ENCODE data around the gene ATP1A2. TPM values are rescaled to one million over a fixed set of nuclear protein-coding genes. Genes with fewer than 3 reads are reported as not detected.

The ATP1A2 gene
- 0.04 and 0.07 TPM in 2 replicates for total RNA-seq

DNA sequence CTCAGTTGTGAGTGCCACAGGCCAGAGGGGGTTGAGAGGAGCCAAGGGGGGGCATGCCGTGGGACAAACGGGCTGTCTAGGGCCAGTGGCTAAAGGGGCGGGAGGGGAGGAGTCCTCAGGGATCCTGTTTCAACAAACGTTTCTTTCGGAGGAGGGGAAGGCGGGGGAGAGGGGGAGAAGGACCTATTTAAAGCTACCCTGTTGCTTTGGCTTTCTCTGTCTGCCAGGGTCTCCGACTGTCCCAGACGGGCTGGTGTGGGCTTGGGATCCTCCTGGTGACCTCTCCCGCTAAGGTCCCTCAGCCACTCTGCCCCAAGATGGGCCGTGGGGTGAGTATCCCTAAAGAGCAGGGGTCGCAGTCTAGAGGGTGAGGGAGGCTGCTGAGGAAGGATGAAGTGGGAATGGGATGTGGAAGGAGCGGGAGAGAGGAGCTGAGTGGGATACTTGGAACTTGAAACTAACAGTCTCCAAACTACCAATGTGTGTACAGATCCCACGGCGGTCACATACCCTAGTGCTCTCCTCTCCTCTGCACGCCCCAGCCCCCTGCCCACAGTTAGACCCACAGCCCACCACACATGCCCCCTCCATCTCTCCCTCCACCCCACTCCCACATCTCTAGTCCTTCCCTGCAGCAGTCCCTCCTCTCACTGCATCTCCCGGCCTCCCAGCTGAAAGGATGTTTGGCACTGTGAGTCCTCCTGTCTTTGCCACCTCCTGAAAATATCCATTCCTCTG, at the start of gene ATP1A2:
Gene ATP1A2, plus strand, starts transcription at position 215 of the 738 bp plus-strand sequence. Its CDS starts 103 bp downstream, at position 318.
- Histone ChIP-seq H3K27me3 (ENCODE audit: control insufficient read depth, insufficient read depth, low read length) (peaks cover 33% of the 10 kb centered on the region), H3K4me3 (ENCODE audit: low read depth, low read length) (no peak within 1 kb of the TSS), H3K36me3 (ENCODE audit: control insufficient read depth, insufficient read depth, low read length) (no peaks in the 10 kb centered on the region)
- TF ChIP-seq, protein P1, sequence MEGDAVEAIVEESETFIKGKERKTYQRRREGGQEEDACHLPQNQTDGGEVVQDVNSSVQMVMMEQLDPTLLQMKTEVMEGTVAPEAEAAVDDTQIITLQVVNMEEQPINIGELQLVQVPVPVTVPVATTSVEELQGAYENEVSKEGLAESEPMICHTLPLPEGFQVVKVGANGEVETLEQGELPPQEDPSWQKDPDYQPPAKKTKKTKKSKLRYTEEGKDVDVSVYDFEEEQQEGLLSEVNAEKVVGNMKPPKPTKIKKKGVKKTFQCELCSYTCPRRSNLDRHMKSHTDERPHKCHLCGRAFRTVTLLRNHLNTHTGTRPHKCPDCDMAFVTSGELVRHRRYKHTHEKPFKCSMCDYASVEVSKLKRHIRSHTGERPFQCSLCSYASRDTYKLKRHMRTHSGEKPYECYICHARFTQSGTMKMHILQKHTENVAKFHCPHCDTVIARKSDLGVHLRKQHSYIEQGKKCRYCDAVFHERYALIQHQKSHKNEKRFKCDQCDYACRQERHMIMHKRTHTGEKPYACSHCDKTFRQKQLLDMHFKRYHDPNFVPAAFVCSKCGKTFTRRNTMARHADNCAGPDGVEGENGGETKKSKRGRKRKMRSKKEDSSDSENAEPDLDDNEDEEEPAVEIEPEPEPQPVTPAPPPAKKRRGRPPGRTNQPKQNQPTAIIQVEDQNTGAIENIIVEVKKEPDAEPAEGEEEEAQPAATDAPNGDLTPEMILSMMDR (IDR thresholded peaks at IDR 0.05; ENCODE audit: insufficient read depth, low read length, poor library complexity, severe bottlenecking): no peak
- no peak for DNase-seq (ENCODE audit: low read depth)

DNA sequence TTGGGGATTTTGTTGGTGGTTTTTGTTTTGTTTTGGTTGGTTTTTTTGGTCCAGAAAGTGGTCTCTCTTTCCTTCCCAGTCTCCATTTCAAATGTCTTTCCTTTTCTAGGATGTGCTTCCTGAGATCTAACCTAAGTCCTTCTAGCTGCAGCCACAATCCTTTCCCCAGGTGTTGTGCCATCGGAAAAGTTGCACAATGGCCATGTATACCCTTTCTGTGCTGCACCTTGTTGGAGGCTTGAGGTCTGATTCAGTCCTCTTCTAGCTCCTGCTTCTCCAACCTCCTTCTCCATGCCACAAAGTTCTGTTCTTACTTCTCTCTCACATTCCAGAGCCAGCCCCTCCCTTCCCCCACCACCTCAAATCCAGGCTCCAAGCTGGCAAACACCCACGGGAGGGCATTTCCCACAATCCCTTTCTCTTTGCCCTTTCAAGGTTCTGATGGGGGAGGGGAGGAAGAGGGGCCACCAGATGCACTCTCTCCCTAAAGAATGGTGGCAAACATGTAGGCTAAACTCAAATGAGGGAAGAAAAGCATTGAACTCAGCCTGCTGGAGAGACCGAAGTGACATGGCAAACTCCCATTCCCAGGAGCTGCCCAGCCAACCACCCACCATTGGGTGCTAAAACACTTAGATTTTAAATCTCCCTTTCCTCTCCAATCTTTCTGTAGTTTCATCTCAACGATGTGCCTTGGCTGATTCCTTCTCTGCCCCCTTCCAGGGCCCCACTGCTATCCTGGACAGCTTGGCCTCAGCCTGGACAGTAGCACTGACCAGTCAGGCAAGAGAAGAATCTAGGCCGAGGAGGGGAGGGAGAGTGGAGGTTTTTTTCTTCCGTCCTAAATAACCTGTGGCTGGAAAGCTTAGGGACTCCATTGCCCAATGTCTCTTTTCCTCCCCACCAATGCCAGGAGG, 48.5 kb upstream of the ATP1A2 start:
- TF ChIP-seq, protein P1 (IDR thresholded peaks at IDR 0.05; ENCODE audit: insufficient read depth, low read length, poor library complexity, severe bottlenecking): no peak
- Histone ChIP-seq H3K4me3 (ENCODE audit: low read depth, low read length) (no peak overlapping the region), H3K27me3 (ENCODE audit: control insufficient read depth, insufficient read depth, low read length) (peaks cover 53% of the 10 kb centered on the region), H3K36me3 (ENCODE audit: control insufficient read depth, insufficient read depth, low read length) (no peaks in the 10 kb centered on the region)
- no peak for DNase-seq (ENCODE audit: low read depth)

DNA sequence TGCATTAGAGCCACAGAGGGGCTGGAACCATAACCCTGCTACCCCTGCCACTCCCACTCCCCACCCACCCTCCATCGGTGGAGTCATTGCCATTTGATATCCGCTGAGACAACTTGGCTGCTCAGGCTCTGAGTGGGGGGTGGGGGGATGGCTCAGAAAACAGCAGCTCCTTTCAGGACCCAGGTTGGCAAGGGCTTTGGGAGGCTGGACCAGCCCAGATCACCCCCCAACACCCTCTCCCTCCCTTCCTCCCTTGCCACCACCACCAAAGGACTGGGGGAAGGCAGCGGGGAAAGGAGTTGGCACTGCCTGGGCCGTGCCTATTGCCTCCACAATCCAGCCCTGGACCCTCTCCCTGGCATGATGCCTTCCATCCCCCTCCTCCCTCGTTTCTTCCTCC, 47.3 kb upstream of the ATP1A2 start:
- TF ChIP-seq, protein P1 (IDR thresholded peaks at IDR 0.05; ENCODE audit: insufficient read depth, low read length, poor library complexity, severe bottlenecking): no peak
- H3K27me3 ChIP-seq (ENCODE audit: control insufficient read depth, insufficient read depth, low read length): peaks cover 42% of the 10 kb centered on the region

DNA sequence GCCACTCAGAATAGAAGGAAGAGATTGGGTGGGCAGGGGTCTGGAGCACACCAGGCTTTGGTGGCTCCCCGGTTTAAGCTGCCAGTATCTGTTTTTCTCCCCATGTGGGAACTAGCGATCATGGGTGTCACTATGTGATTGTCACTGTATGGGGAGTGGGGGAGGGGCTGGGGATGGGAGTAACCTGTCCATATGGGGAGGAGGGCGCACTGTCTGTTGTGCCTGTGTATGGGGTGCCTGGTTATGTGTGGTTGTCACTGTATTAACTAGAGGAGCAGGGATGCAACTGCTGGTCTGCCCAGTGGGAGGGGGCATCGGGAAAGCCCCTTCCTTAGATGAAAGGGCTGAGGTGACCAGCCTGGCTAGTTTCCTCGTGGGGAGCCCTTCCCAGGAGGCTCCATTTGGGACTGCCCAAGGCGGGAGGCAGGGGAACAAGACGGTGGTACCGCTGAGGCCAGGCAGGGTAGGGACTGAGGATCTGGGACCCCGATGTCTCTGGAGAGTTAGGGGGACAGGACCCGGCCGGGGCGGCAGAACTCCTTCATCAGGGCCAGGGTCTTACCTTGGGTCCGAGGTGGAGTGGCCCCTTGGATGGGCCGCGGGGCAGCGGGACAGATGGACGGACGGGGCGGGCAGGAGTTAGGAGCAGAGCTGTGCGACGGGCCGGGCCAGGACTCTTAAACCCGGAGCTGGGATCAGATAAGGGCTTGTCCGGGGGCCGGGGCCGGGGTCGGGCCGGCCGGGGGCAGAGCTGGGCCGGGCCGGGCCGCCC, 45.9 kb upstream of the ATP1A2 start, which contains the start of gene KCNJ10:
Gene KCNJ10, minus strand, starts transcription at position 701 of the 772 bp plus-strand sequence. CDS start 27,628 bp downstream, outside the sequence.
- TF ChIP-seq, protein P1 (IDR thresholded peaks at IDR 0.05; ENCODE audit: insufficient read depth, low read length, poor library complexity, severe bottlenecking): no peak
- Histone ChIP-seq H3K27me3 (ENCODE audit: control insufficient read depth, insufficient read depth, low read length) (peaks cover 42% of the 10 kb centered on the region), H3K4me3 (ENCODE audit: low read depth, low read length) (peak within 1 kb of the TSS; percentile 40), H3K36me3 (ENCODE audit: control insufficient read depth, insufficient read depth, low read length) (no peaks in the 10 kb centered on the region)
- DNase-seq (ENCODE audit: low read depth): no peak

More for the DNA sequence above, 47.3 kb upstream of the ATP1A2 start:
- DNase-seq (ENCODE audit: low read depth): no peak
- H3K4me3 ChIP-seq (ENCODE audit: low read depth, low read length): no peak overlapping the region
- no peaks in the 10 kb centered on the region for H3K36me3 ChIP-seq (ENCODE audit: control insufficient read depth, insufficient read depth, low read length)

DNA sequence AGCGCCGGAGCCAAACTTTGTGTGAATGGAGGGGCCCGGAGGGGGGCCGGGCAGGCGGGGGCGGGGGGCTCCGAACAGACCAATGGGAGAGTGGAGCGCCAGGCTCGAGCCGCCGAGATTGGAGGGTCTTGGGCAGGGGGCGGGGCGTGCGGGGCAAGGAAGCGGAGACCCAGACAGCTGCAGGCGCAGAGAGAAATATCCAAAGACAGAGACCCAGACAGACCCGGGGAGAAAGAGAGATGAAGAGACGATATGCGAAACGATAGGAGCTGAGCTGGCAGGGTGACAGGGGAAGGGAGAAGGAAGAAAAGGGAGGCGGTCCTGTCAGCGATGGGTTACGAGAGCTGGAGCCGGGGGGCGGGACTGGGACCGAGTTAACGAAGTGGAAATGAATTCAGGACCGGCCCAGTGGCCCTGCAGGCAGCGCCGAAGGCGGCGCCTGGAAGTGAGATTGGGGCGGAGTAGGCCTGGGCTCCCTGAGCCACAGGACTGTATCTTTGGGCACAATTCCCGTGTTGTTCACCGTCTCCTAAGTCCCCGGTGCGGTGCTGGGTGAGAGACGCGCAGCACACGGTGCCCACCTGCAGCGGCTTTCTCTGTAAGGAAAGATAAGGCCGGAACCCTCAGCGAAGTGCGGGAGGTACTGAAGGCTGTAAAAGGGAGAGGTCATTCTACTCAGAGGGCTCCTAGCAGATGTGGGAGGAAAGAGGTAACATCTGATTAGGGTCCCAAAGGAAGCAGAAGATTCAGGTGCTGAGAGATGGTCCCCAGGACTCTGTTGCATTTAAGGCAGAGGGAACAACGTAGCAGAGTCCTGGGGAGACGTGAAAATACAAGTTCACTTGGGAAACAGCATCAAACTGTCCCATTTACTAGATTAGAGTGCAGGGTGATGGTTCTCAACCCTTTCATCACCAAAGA, 45.1 kb upstream of the ATP1A2 start:
- H3K4me3 ChIP-seq (ENCODE audit: low read depth, low read length): peak overlapping the region; percentile 40
- no peak for DNase-seq (ENCODE audit: low read depth)
- H3K27me3 ChIP-seq (ENCODE audit: control insufficient read depth, insufficient read depth, low read length): peaks cover 42% of the 10 kb centered on the region
- TF ChIP-seq, protein P1 (IDR thresholded peaks at IDR 0.05; ENCODE audit: insufficient read depth, low read length, poor library complexity, severe bottlenecking): no peak
- H3K36me3 ChIP-seq (ENCODE audit: control insufficient read depth, insufficient read depth, low read length): no peaks in the 10 kb centered on the region

Measured in kidney epithelial cell (primary cell).